Neural cell (in vitro differentiated cells): Measurements from ENCODE around the gene NDUFB11. TPM values are rescaled to one million over a fixed set of nuclear protein-coding genes. Genes with fewer than 3 reads are reported as not detected.

Experiments
- H2AFZ ChIP-seq: fragments of 200-600, 300-800 bp; sonication (generic), shearing (Covaris generic); 2 replicates; pipeline ENCODE4 v1.6.0; 2014; ENCODE audit warnings: low read depth, mild to moderate bottlenecking, antibody characterized with exemption, low read length, moderate library complexity
- H3F3A ChIP-seq: fragments of 200-600 bp; shearing (Covaris generic); 2 replicates; pipeline ENCODE4 v1.6.1; 2016; ENCODE audit warnings: mild to moderate bottlenecking, moderate library complexity, mixed read lengths, antibody characterized with exemption, low read length; ENCODE audit not compliant: insufficient read depth, poor library complexity, severe bottlenecking
- H3K27ac ChIP-seq: fragments of 200-600, 300-800 bp; sonication (generic), shearing (Covaris generic); 2 replicates; pipeline ENCODE4 v1.5.1; 2014; ENCODE audit warnings: mild to moderate bottlenecking, low read length, moderate library complexity
- H3K27me3 ChIP-seq: fragments of 300-800, 200-600 bp; sonication (generic), shearing (Covaris generic); 2 replicates; pipeline ENCODE4 v1.6.0; 2014; ENCODE audit warnings: mild to moderate bottlenecking, low read depth, low read length, moderate library complexity; ENCODE audit not compliant: insufficient read depth
- H3K36me3 ChIP-seq: fragments of 300-800, 200-600 bp; sonication (generic), shearing (Covaris generic); 2 replicates; pipeline ENCODE4 v1.5.1; 2014; ENCODE audit warnings: mild to moderate bottlenecking, antibody characterized with exemption, low read length, moderate library complexity; ENCODE audit not compliant: insufficient read depth
- H3K4me2 ChIP-seq: fragments of 300-800, 200-600 bp; sonication (generic), shearing (Covaris generic); 2 replicates; pipeline ENCODE4 v1.6.0; 2014; ENCODE audit warnings: mild to moderate bottlenecking, low read length
- H3K4me3 ChIP-seq: fragments of 300-800, 200-600 bp; sonication (generic), shearing (Covaris generic); 2 replicates; pipeline ENCODE4 v1.5.1; 2014; ENCODE audit warnings: mild to moderate bottlenecking, low read length, moderate library complexity
- H3K79me2 ChIP-seq: fragments of 200-600 bp; shearing (Covaris generic); replicated peaks from 2 replicates; pipeline ENCODE4 v1.6.0; 2014; ENCODE audit warnings: mild to moderate bottlenecking, low read length, moderate library complexity; ENCODE audit not compliant: insufficient read depth
- H3K9ac ChIP-seq: fragments of 300-800, 200-600 bp; sonication (generic), shearing (Covaris generic); 2 replicates; pipeline ENCODE4 v1.6.1; 2016; ENCODE audit warnings: mild to moderate bottlenecking, low read length, mixed read lengths
- H3K9me2 ChIP-seq: fragments of 200-600 bp; shearing (Covaris generic); 2 replicates; pipeline ENCODE4 v1.6.1; 2016; ENCODE audit warnings: mild to moderate bottlenecking, low read length, mixed read lengths; ENCODE audit not compliant: insufficient read depth
- H3K9me3 ChIP-seq: fragments of 200-600, 300-800 bp; sonication (generic), shearing (Covaris generic); 2 replicates; pipeline ENCODE4 v1.6.1; 2016; ENCODE audit warnings: mild to moderate bottlenecking, mixed run types, low read length, moderate library complexity, mixed read lengths
- H4K20me1 ChIP-seq: fragments of 200-600 bp; shearing (Covaris generic); 2 replicates; pipeline ENCODE4 v1.6.1; 2016; ENCODE audit warnings: mild to moderate bottlenecking, mixed run types; ENCODE audit not compliant: insufficient read depth
- EP300 ChIP-seq: fragments of 450-650 bp; conservative IDR thresholded peaks from 2 replicates; pipeline ENCODE4 v1.6.1; 2014; ENCODE audit warnings: antibody characterized with exemption, mild to moderate bottlenecking, moderate library complexity; ENCODE audit not compliant: poor library complexity, severe bottlenecking
- EZH2 ChIP-seq: fragments of 200-600, 300-800 bp; shearing (Covaris generic), sonication (generic); IDR thresholded peaks from 2 replicates; pipeline ENCODE4 v1.6.1; 2014; ENCODE audit warnings: antibody characterized with exemption, low read length, borderline replicate concordance, mild to moderate bottlenecking; ENCODE audit not compliant: insufficient read depth, poor library complexity, severe bottlenecking
- MXI1 ChIP-seq: fragments of 450-650 bp; conservative IDR thresholded peaks from 2 replicates; pipeline ENCODE4 v1.6.1; 2014; ENCODE audit warnings: antibody characterized with exemption, mild to moderate bottlenecking; ENCODE audit not compliant: poor library complexity, severe bottlenecking
- POLR2AphosphoS5 ChIP-seq: IDR thresholded peaks from 2 replicates; pipeline ENCODE4 v1.6.1; 2012
- RAD21 ChIP-seq: fragments of 450-650 bp; conservative IDR thresholded peaks from 2 replicates; pipeline ENCODE4 v1.6.1; 2014; ENCODE audit warnings: antibody characterized with exemption, mild to moderate bottlenecking, moderate library complexity
- SMC3 ChIP-seq: fragments of 450-650 bp; conservative IDR thresholded peaks from 2 replicates; pipeline ENCODE4 v1.6.1; 2014; ENCODE audit warnings: antibody characterized with exemption, mild to moderate bottlenecking, moderate library complexity; ENCODE audit not compliant: poor library complexity
- TAF1 ChIP-seq: IDR thresholded peaks from 2 replicates; pipeline ENCODE4 v1.6.1; 2012; ENCODE audit warnings: low read depth
- polyA plus RNA-seq: library from polyadenylated mRNA; depleted of rRNA; stranded (reverse); fragments of >200 nt; gene quantifications from 2 replicates; pipeline ENCODE4 v1.2.3, GENCODE V29; 2014
- TF ChIP-seq, protein P1 (sequence below): IDR thresholded peaks from 2 replicates; pipeline ENCODE4 v1.6.1; 2012; ENCODE audit warnings: borderline replicate concordance
- TF ChIP-seq, protein P2 (sequence below): fragments of 450-650 bp; IDR thresholded peaks from 2 replicates; pipeline ENCODE4 v1.5.1; 2014; ENCODE audit warnings: antibody characterized with exemption, mild to moderate bottlenecking, moderate library complexity; ENCODE audit not compliant: poor library complexity, severe bottlenecking

NDUFB11 gene
- polyA plus RNA-seq, 1 donor from 2014 or later: 184 TPM

DNA sequence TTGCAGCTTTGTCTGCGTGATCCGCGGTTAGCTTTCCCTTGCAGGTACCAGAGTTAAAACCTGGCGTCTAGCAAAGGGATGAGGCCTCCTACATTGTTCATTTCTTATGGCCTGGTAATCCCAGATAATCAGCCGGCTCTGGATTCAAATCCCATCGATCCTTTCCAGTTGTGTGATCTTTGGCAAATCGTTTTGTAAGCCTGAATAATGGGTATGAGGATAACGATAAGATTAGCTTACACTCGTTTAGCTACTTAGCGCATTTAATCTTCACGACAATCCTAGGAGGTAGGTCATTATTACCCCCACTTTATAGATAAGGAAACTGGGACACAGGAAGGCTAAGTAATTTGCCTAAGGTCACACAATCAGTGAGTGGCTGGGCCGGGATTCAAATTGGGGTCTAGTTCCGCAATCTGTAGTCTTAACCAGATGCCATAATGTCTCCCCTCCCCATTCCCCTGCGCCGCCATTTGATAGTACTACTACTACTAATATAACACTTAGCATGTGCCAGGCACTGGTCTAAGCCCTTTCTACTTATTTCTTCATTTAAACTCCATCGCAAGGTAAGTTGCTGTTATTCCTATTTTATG is 47.4 kb upstream of the NDUFB11 start:
- Histone ChIP-seq H3K9me3 (no peaks in the 10 kb centered on the region), H3K27me3 (no peaks in the 10 kb centered on the region), H2AFZ (no peak overlapping the region), H3K9me2 (no peaks in the 10 kb centered on the region), H3K4me2 (no peak overlapping the region), H3F3A (no peaks in the 10 kb centered on the region), H3K36me3 (no peaks in the 10 kb centered on the region), H3K27ac (no peak overlapping the region), H3K79me2 (peaks cover 32% of the 10 kb centered on the region), H3K4me3 (peak overlapping the region; percentile 63), H3K9ac (no peak overlapping the region), H4K20me1 (peaks cover 9% of the 10 kb centered on the region)
- TF ChIP-seq EZH2 (no peak), POLR2AphosphoS5 (no peak), TAF1 (no peak), RAD21 (no peak), MXI1 (no peak), EP300 (no peak), SMC3 (no peak)
- TF ChIP-seq, protein P1, sequence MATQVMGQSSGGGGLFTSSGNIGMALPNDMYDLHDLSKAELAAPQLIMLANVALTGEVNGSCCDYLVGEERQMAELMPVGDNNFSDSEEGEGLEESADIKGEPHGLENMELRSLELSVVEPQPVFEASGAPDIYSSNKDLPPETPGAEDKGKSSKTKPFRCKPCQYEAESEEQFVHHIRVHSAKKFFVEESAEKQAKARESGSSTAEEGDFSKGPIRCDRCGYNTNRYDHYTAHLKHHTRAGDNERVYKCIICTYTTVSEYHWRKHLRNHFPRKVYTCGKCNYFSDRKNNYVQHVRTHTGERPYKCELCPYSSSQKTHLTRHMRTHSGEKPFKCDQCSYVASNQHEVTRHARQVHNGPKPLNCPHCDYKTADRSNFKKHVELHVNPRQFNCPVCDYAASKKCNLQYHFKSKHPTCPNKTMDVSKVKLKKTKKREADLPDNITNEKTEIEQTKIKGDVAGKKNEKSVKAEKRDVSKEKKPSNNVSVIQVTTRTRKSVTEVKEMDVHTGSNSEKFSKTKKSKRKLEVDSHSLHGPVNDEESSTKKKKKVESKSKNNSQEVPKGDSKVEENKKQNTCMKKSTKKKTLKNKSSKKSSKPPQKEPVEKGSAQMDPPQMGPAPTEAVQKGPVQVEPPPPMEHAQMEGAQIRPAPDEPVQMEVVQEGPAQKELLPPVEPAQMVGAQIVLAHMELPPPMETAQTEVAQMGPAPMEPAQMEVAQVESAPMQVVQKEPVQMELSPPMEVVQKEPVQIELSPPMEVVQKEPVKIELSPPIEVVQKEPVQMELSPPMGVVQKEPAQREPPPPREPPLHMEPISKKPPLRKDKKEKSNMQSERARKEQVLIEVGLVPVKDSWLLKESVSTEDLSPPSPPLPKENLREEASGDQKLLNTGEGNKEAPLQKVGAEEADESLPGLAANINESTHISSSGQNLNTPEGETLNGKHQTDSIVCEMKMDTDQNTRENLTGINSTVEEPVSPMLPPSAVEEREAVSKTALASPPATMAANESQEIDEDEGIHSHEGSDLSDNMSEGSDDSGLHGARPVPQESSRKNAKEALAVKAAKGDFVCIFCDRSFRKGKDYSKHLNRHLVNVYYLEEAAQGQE: no peak
- TF ChIP-seq, protein P2, sequence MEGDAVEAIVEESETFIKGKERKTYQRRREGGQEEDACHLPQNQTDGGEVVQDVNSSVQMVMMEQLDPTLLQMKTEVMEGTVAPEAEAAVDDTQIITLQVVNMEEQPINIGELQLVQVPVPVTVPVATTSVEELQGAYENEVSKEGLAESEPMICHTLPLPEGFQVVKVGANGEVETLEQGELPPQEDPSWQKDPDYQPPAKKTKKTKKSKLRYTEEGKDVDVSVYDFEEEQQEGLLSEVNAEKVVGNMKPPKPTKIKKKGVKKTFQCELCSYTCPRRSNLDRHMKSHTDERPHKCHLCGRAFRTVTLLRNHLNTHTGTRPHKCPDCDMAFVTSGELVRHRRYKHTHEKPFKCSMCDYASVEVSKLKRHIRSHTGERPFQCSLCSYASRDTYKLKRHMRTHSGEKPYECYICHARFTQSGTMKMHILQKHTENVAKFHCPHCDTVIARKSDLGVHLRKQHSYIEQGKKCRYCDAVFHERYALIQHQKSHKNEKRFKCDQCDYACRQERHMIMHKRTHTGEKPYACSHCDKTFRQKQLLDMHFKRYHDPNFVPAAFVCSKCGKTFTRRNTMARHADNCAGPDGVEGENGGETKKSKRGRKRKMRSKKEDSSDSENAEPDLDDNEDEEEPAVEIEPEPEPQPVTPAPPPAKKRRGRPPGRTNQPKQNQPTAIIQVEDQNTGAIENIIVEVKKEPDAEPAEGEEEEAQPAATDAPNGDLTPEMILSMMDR: no peak

DNA sequence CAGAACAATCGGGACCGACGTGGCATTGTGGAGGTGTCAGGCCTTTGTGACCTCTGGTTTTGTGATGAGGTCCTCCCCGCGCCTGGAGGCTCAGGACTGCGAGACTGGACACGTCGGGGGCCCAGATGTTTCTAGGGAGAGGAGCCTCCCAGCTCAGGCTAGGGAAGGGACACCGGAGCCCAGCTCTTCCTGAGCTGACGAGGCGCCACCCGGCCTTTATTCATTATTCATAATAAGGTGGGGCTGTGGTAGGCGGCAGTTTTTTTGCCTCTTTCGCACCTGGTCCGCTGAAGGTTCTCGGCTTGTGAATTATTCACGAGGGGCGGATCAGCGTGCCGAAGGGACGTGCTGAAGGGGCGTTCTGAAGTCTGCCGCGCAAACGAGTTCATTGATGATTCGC is 46.8 kb upstream of the NDUFB11 start:
- H3K9ac ChIP-seq: no peak overlapping the region
- H3K27ac ChIP-seq: no peak overlapping the region
- H2AFZ ChIP-seq: no peak overlapping the region

More for the DNA sequence above, 46.8 kb upstream of the NDUFB11 start:
- Histone ChIP-seq H3F3A (no peaks in the 10 kb centered on the region), H4K20me1 (peaks cover 3% of the 10 kb centered on the region), H3K79me2 (peaks cover 26% of the 10 kb centered on the region), H3K4me3 (peak overlapping the region; percentile 63), H3K27me3 (no peaks in the 10 kb centered on the region), H3K9me3 (no peaks in the 10 kb centered on the region), H3K4me2 (no peak overlapping the region), H3K36me3 (no peaks in the 10 kb centered on the region), H3K9me2 (no peaks in the 10 kb centered on the region)
- TF ChIP-seq EP300: no peak
- TF ChIP-seq, protein P2: no peak
- TF ChIP-seq SMC3: no peak
- no peak for TF ChIP-seq RAD21
- TF ChIP-seq MXI1: no peak
- no peak for TF ChIP-seq POLR2AphosphoS5
- no peak for TF ChIP-seq EZH2
- TF ChIP-seq, protein P1: no peak
- TF ChIP-seq TAF1: no peak
